Coronary artery (tissue), 2 donors: ENCODE measurements around the gene SLC2A13.

ENCODE experiments used
- DNase-seq: peaks from one replicate; pipeline ENCODE4 v3.0.0-alpha.2; 2017; ENCODE audit warnings: low spot score
- H3K27ac ChIP-seq, 2 donors: fragments of 200-600 bp; sonication (generic); one replicate each; pipeline ENCODE4 v1.5.1; 2016 to 2019
- H3K4me3 ChIP-seq: fragments of 200-600 bp; sonication (generic); 2 replicates; pipeline ENCODE4 v1.5.1; 2016; ENCODE audit warnings: mild to moderate bottlenecking, moderate library complexity
- CTCF ChIP-seq: fragments of 200-600 bp; sonication (generic); IDR thresholded peaks from one replicate; pipeline ENCODE4 v1.5.1; 2019; ENCODE audit warnings: antibody characterized with exemption

Gene SLC2A13

GRCh38 chr12:39878753-39879152 lies 227.1 kb downstream of the SLC2A13 start:
- Histone ChIP-seq H3K27ac (no peak overlapping the region), H3K4me3 (no peak overlapping the region)
- DNase-seq: no peak
- no peak for TF ChIP-seq CTCF

GRCh38 chr12:39875721-39876120 lies 230.2 kb downstream of the SLC2A13 start:
- TF ChIP-seq CTCF: no peak
- Histone ChIP-seq H3K4me3 (no peak overlapping the region), H3K27ac (no peak overlapping the region)
- no peak for DNase-seq

- no peak for DNase-seq
- Histone ChIP-seq H3K27ac (no peak overlapping the region), H3K4me3 (no peak overlapping the region)
- TF ChIP-seq CTCF: no peak
These were observed 231.1 kb downstream of the SLC2A13 start for GRCh38 chr12:39874785-39875184.

- DNase-seq: no peak
- Histone ChIP-seq H3K4me3 (no peak overlapping the region), H3K27ac (no peak overlapping the region)
- TF ChIP-seq CTCF: no peak
These were observed 232.8 kb downstream of the SLC2A13 start for GRCh38 chr12:39873065-39873464.

- Histone ChIP-seq H3K27ac (no peak overlapping the region), H3K4me3 (no peak overlapping the region)
- no peak for DNase-seq
- TF ChIP-seq CTCF: no peak
These were observed 233.5 kb downstream of the SLC2A13 start for GRCh38 chr12:39872425-39872824.

GRCh38 chr12:39868328-39868725 lies 237.6 kb downstream of the SLC2A13 start:
- H3K27ac ChIP-seq: no peak overlapping the region
- no peak overlapping the region for H3K4me3 ChIP-seq
- DNase-seq: no peak
- no peak for TF ChIP-seq CTCF

- no peak overlapping the region for H3K27ac ChIP-seq
- H3K4me3 ChIP-seq: no peak overlapping the region
- TF ChIP-seq CTCF: no peak
- no peak for DNase-seq
These were observed 238.1 kb downstream of the SLC2A13 start for GRCh38 chr12:39867631-39868327.
